GM12892 (cell line): Measurements from ENCODE around the gene VCAN.

Experiments
- POLR2AphosphoS5 ChIP-seq: IDR thresholded peaks from 2 replicates; pipeline ENCODE4 v1.6.1; 2011; ENCODE audit warnings: low read depth, low read length, control low read depth
- TAF1 ChIP-seq: IDR thresholded peaks from 2 replicates; pipeline ENCODE4 v1.6.1; 2011; ENCODE audit warnings: low read depth, mild to moderate bottlenecking, control low read depth, low read length, borderline replicate concordance

GRCh38 chr5:83554686-83555085, 83.1 kb downstream of the VCAN start:
- TF ChIP-seq POLR2AphosphoS5: no peak
- no peak for TF ChIP-seq TAF1
